ENCODE results near the gene BARHL2.

Gene BARHL2

GRCh38 chr1:90711696-90712095 lies 5.4 kb downstream of the BARHL2 start:
- Histone ChIP-seq H3K79me2 (ENCODE audit: control insufficient read depth, low read length) (no peaks in the 10 kb centered on the region), H3F3A (ENCODE audit: control insufficient read depth, insufficient read depth) (no peaks in the 10 kb centered on the region), H4K20me1 (ENCODE audit: control insufficient read depth, insufficient read depth, low read depth, low read length) (no peaks in the 10 kb centered on the region), H3K9me3 (ENCODE audit: control insufficient read depth, insufficient read depth, low read length) (no peaks in the 10 kb centered on the region), H3K4me3 (ENCODE audit: low read length) (no peak overlapping the region), H3K27ac (ENCODE audit: low read depth, low read length) (no peak overlapping the region), H3K4me1 (ENCODE audit: control insufficient read depth, low read length) (no peaks in the 10 kb centered on the region), H3K4me2 (ENCODE audit: low read length) (no peak overlapping the region), H3K27me3 (ENCODE audit: control insufficient read depth, low read length) (peaks cover 31% of the 10 kb centered on the region), H3K36me3 (ENCODE audit: control insufficient read depth, low read length) (no peaks in the 10 kb centered on the region), H3K9me2 (replicated peaks; ENCODE audit: control insufficient read depth, low read length) (no peaks in the 10 kb centered on the region)
- TF ChIP-seq CTCF (IDR thresholded peaks at IDR 0.05; ENCODE audit: low read depth, low read length, poor library complexity, severe bottlenecking) (no peak), EZH2phosphoT487 (IDR thresholded peaks at IDR 0.05; ENCODE audit: borderline replicate concordance, low read length) (no peak)

- no peaks in the 10 kb centered on the region for H3K36me3 ChIP-seq (ENCODE audit: control insufficient read depth, low read length)
- H3F3A ChIP-seq (ENCODE audit: control insufficient read depth, insufficient read depth): no peaks in the 10 kb centered on the region
- peaks cover 31% of the 10 kb centered on the region for H3K27me3 ChIP-seq (ENCODE audit: control insufficient read depth, low read length)
- no peak overlapping the region for H3K4me3 ChIP-seq (ENCODE audit: low read length)
- no peaks in the 10 kb centered on the region for H4K20me1 ChIP-seq (ENCODE audit: control insufficient read depth, insufficient read depth, low read depth, low read length)
- H3K9me3 ChIP-seq (ENCODE audit: control insufficient read depth, insufficient read depth, low read length): no peaks in the 10 kb centered on the region
- H3K4me2 ChIP-seq (ENCODE audit: low read length): no peak overlapping the region
- TF ChIP-seq EZH2phosphoT487 (IDR thresholded peaks at IDR 0.05; ENCODE audit: borderline replicate concordance, low read length) (no peak), CTCF (IDR thresholded peaks at IDR 0.05; ENCODE audit: low read depth, low read length, poor library complexity, severe bottlenecking) (no peak)
- H3K27ac ChIP-seq (ENCODE audit: low read depth, low read length): no peak overlapping the region
- no peaks in the 10 kb centered on the region for H3K4me1 ChIP-seq (ENCODE audit: control insufficient read depth, low read length)
- H3K79me2 ChIP-seq (ENCODE audit: control insufficient read depth, low read length): no peaks in the 10 kb centered on the region
- no peaks in the 10 kb centered on the region for H3K9me2 ChIP-seq (replicated peaks; ENCODE audit: control insufficient read depth, low read length)
Observed at GRCh38 chr1:90710579-90711536, 6.2 kb downstream of the BARHL2 start.

GRCh38 chr1:90709535-90709934 lies 7.6 kb downstream of the BARHL2 start:
- Histone ChIP-seq H3K27ac (ENCODE audit: low read depth, low read length) (no peak overlapping the region), H3F3A (ENCODE audit: control insufficient read depth, insufficient read depth) (no peaks in the 10 kb centered on the region), H3K9me2 (replicated peaks; ENCODE audit: control insufficient read depth, low read length) (no peaks in the 10 kb centered on the region), H3K79me2 (ENCODE audit: control insufficient read depth, low read length) (no peaks in the 10 kb centered on the region), H3K36me3 (ENCODE audit: control insufficient read depth, low read length) (no peaks in the 10 kb centered on the region), H3K4me2 (ENCODE audit: low read length) (no peak overlapping the region), H3K4me1 (ENCODE audit: control insufficient read depth, low read length) (no peaks in the 10 kb centered on the region), H4K20me1 (ENCODE audit: control insufficient read depth, insufficient read depth, low read depth, low read length) (no peaks in the 10 kb centered on the region), H3K9me3 (ENCODE audit: control insufficient read depth, insufficient read depth, low read length) (no peaks in the 10 kb centered on the region), H3K4me3 (ENCODE audit: low read length) (no peak overlapping the region), H3K27me3 (ENCODE audit: control insufficient read depth, low read length) (peaks cover 28% of the 10 kb centered on the region)
- no peak for TF ChIP-seq CTCF (IDR thresholded peaks at IDR 0.05; ENCODE audit: low read depth, low read length, poor library complexity, severe bottlenecking)
- TF ChIP-seq EZH2phosphoT487 (IDR thresholded peaks at IDR 0.05; ENCODE audit: borderline replicate concordance, low read length): no peak
